Fibroblast of skin of abdomen (primary cell): Measurements from ENCODE around the gene NEGR1.

Source experiments
- DNase-seq: peaks from one replicate; pipeline ENCODE4 v3.0.0-alpha.2; 2013

NEGR1 gene

DNA sequence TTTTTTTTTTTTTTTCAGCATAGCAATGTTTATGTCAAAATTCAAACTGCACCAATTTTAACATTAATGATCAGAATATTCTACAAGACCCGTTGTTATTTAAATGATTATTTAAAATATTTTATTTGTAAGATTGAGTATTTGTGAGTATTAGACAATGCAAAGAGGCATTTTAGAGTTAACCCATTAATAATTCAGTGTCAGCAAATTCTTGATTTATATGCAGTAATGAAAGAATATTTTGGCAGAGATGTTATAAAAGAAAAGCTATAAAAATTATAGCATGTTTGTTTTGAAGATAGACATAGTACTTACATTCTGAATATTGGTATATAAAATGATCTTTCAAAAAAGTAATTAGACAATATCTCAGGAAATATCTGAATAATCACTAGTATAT is 932.0 kb downstream of the NEGR1 start:
- no peak for DNase-seq
